ENCODE data around the gene CLSTN2.
A peak's percentile ranks its signal among the peaks of the same experiment; 100 is the strongest.

CLSTN2 gene

GRCh38 chr3:140290105-140290504, 355.1 kb downstream of the CLSTN2 start:
- peaks cover 2% of the 10 kb centered on the region for H3K9me3 Mint-ChIP-seq
- H3K36me3 Mint-ChIP-seq: no peaks in the 10 kb centered on the region
- no peaks in the 10 kb centered on the region for H3K4me1 Mint-ChIP-seq
- no peak for DNase-seq
- no peaks in the 10 kb centered on the region for H3K27me3 Mint-ChIP-seq
- H3K4me3 Mint-ChIP-seq: no peak overlapping the region
- CTCF ChIA-PET: no interaction called here
- H3K27ac Mint-ChIP-seq: no peak overlapping the region

- H3K36me3 Mint-ChIP-seq: no peaks in the 10 kb centered on the region
- peaks cover 2% of the 10 kb centered on the region for H3K9me3 Mint-ChIP-seq
- H3K4me3 Mint-ChIP-seq: no peak overlapping the region
- no peak for DNase-seq
- CTCF ChIA-PET: no interaction called here
- H3K27ac Mint-ChIP-seq: no peak overlapping the region
- H3K27me3 Mint-ChIP-seq: no peaks in the 10 kb centered on the region
- no peaks in the 10 kb centered on the region for H3K4me1 Mint-ChIP-seq
Measured at GRCh38 chr3:140292170-140292569, 357.2 kb downstream of the CLSTN2 start.

GRCh38 chr3:140292684-140293083, 357.7 kb downstream of the CLSTN2 start:
- DNase-seq: no peak
- CTCF ChIA-PET: no interaction called here
- H3K27me3 Mint-ChIP-seq: no peaks in the 10 kb centered on the region
- no peak overlapping the region for H3K27ac Mint-ChIP-seq
- no peaks in the 10 kb centered on the region for H3K4me1 Mint-ChIP-seq
- H3K9me3 Mint-ChIP-seq: peaks cover 2% of the 10 kb centered on the region
- H3K4me3 Mint-ChIP-seq: no peak overlapping the region
- no peaks in the 10 kb centered on the region for H3K36me3 Mint-ChIP-seq

GRCh38 chr3:140294058-140294457, 359.1 kb downstream of the CLSTN2 start:
- CTCF ChIA-PET: no interaction called here
- no peak for DNase-seq
- H3K36me3 Mint-ChIP-seq: no peaks in the 10 kb centered on the region
- no peak overlapping the region for H3K27ac Mint-ChIP-seq
- H3K27me3 Mint-ChIP-seq: no peaks in the 10 kb centered on the region
- no peak overlapping the region for H3K4me3 Mint-ChIP-seq
- H3K4me1 Mint-ChIP-seq: no peaks in the 10 kb centered on the region
- H3K9me3 Mint-ChIP-seq: peaks cover 2% of the 10 kb centered on the region

- peaks cover 2% of the 10 kb centered on the region for H3K9me3 Mint-ChIP-seq
- H3K4me3 Mint-ChIP-seq: no peak overlapping the region
- H3K4me1 Mint-ChIP-seq: no peaks in the 10 kb centered on the region
- CTCF ChIA-PET: no interaction called here
- H3K36me3 Mint-ChIP-seq: no peaks in the 10 kb centered on the region
- DNase-seq: no peak
- H3K27ac Mint-ChIP-seq: no peak overlapping the region
- H3K27me3 Mint-ChIP-seq: no peaks in the 10 kb centered on the region
Measured at GRCh38 chr3:140296796-140297352, 361.9 kb downstream of the CLSTN2 start.

- H3K4me1 Mint-ChIP-seq: no peaks in the 10 kb centered on the region
- CTCF ChIA-PET: no interaction called here
- DNase-seq: no peak
- H3K27me3 Mint-ChIP-seq: no peaks in the 10 kb centered on the region
- no peaks in the 10 kb centered on the region for H3K36me3 Mint-ChIP-seq
- no peak overlapping the region for H3K4me3 Mint-ChIP-seq
- peaks cover under 1% of the 10 kb centered on the region for H3K9me3 Mint-ChIP-seq
- H3K27ac Mint-ChIP-seq: no peak overlapping the region
Measured at GRCh38 chr3:140298043-140298442, 363.1 kb downstream of the CLSTN2 start.

GRCh38 chr3:140298569-140299070, 363.6 kb downstream of the CLSTN2 start:
- CTCF ChIA-PET: no interaction called here
- DNase-seq: no peak
- no peaks in the 10 kb centered on the region for H3K9me3 Mint-ChIP-seq

GRCh38 chr3:140303875-140304274, 368.9 kb downstream of the CLSTN2 start:
- Mint-ChIP-seq H3K4me1 (no peaks in the 10 kb centered on the region), H3K4me3 (no peak overlapping the region), H3K27me3 (no peaks in the 10 kb centered on the region), H3K36me3 (no peaks in the 10 kb centered on the region), H3K27ac (no peak overlapping the region), H3K9me3 (no peaks in the 10 kb centered on the region)
- CTCF ChIA-PET: no interaction called here
- no peak for DNase-seq

More at GRCh38 chr3:140298569-140299070, 363.6 kb downstream of the CLSTN2 start:
- Mint-ChIP-seq H3K27ac (peak overlapping the region; percentile 15), H3K4me1 (no peaks in the 10 kb centered on the region), H3K36me3 (no peaks in the 10 kb centered on the region), H3K4me3 (no peak overlapping the region), H3K27me3 (no peaks in the 10 kb centered on the region)

GRCh38 chr3:140308535-140308934, 373.6 kb downstream of the CLSTN2 start:
- Mint-ChIP-seq H3K27me3 (no peaks in the 10 kb centered on the region), H3K9me3 (no peaks in the 10 kb centered on the region), H3K36me3 (no peaks in the 10 kb centered on the region), H3K4me3 (no peak overlapping the region), H3K4me1 (no peaks in the 10 kb centered on the region), H3K27ac (no peak overlapping the region)
- CTCF ChIA-PET: no interaction called here
- no peak for DNase-seq

GRCh38 chr3:140311428-140311827, 376.4 kb downstream of the CLSTN2 start:
- no peak overlapping the region for H3K27ac Mint-ChIP-seq
- H3K4me1 Mint-ChIP-seq: no peaks in the 10 kb centered on the region
- no peak overlapping the region for H3K4me3 Mint-ChIP-seq
- H3K27me3 Mint-ChIP-seq: no peaks in the 10 kb centered on the region
- DNase-seq: no peak
- H3K9me3 Mint-ChIP-seq: no peaks in the 10 kb centered on the region
- no peaks in the 10 kb centered on the region for H3K36me3 Mint-ChIP-seq
- CTCF ChIA-PET: no interaction called here

- CTCF ChIA-PET: no interaction called here
- Mint-ChIP-seq H3K36me3 (no peaks in the 10 kb centered on the region), H3K27me3 (no peaks in the 10 kb centered on the region), H3K4me3 (no peak overlapping the region), H3K9me3 (no peaks in the 10 kb centered on the region), H3K27ac (no peak overlapping the region), H3K4me1 (no peaks in the 10 kb centered on the region)
- DNase-seq: no peak
Measured at GRCh38 chr3:140315955-140316354, 381.0 kb downstream of the CLSTN2 start.

- Mint-ChIP-seq H3K4me3 (no peak overlapping the region), H3K27me3 (no peaks in the 10 kb centered on the region), H3K36me3 (no peaks in the 10 kb centered on the region), H3K4me1 (no peaks in the 10 kb centered on the region), H3K27ac (no peak overlapping the region), H3K9me3 (no peaks in the 10 kb centered on the region)
- CTCF ChIA-PET: no interaction called here
- no peak for DNase-seq
Measured at GRCh38 chr3:140316466-140316865, 381.5 kb downstream of the CLSTN2 start.

- CTCF ChIA-PET: no interaction called here
- H3K4me1 Mint-ChIP-seq: no peaks in the 10 kb centered on the region
- no peaks in the 10 kb centered on the region for H3K27me3 Mint-ChIP-seq
- H3K4me3 Mint-ChIP-seq: no peak overlapping the region
- H3K27ac Mint-ChIP-seq: no peak overlapping the region
- DNase-seq: no peak
- no peaks in the 10 kb centered on the region for H3K9me3 Mint-ChIP-seq
- H3K36me3 Mint-ChIP-seq: no peaks in the 10 kb centered on the region
Measured at GRCh38 chr3:140316868-140317400, 381.9 kb downstream of the CLSTN2 start.

GRCh38 chr3:140319739-140320138, 384.8 kb downstream of the CLSTN2 start:
- Mint-ChIP-seq H3K27ac (no peak overlapping the region), H3K9me3 (no peaks in the 10 kb centered on the region), H3K27me3 (no peaks in the 10 kb centered on the region), H3K4me3 (no peak overlapping the region), H3K4me1 (no peaks in the 10 kb centered on the region), H3K36me3 (no peaks in the 10 kb centered on the region)
- CTCF ChIA-PET: no interaction called here
- DNase-seq: no peak

- H3K27me3 Mint-ChIP-seq: no peaks in the 10 kb centered on the region
- DNase-seq: no peak
- H3K4me1 Mint-ChIP-seq: no peaks in the 10 kb centered on the region
- CTCF ChIA-PET: no interaction called here
- no peaks in the 10 kb centered on the region for H3K9me3 Mint-ChIP-seq
- no peaks in the 10 kb centered on the region for H3K36me3 Mint-ChIP-seq
- H3K27ac Mint-ChIP-seq: no peak overlapping the region
- H3K4me3 Mint-ChIP-seq: no peak overlapping the region
Measured at GRCh38 chr3:140323561-140323960, 388.6 kb downstream of the CLSTN2 start.

- CTCF ChIA-PET: no interaction called here
- H3K4me3 Mint-ChIP-seq: no peak overlapping the region
- no peaks in the 10 kb centered on the region for H3K4me1 Mint-ChIP-seq
- H3K36me3 Mint-ChIP-seq: no peaks in the 10 kb centered on the region
- no peaks in the 10 kb centered on the region for H3K9me3 Mint-ChIP-seq
- no peaks in the 10 kb centered on the region for H3K27me3 Mint-ChIP-seq
- no peak for DNase-seq
- no peak overlapping the region for H3K27ac Mint-ChIP-seq
Measured at GRCh38 chr3:140332131-140332530, 397.1 kb downstream of the CLSTN2 start.

Data from activated naive CD4-positive, alpha-beta T cell treated with anti-CD3 and anti-CD28 coated beads, Interleukin-2, amount 10 ng/mL, durations not matched to agents 7 days and 5 days (primary cell).